ENCODE results near the gene EFCAB9.

The EFCAB9 gene

DNA sequence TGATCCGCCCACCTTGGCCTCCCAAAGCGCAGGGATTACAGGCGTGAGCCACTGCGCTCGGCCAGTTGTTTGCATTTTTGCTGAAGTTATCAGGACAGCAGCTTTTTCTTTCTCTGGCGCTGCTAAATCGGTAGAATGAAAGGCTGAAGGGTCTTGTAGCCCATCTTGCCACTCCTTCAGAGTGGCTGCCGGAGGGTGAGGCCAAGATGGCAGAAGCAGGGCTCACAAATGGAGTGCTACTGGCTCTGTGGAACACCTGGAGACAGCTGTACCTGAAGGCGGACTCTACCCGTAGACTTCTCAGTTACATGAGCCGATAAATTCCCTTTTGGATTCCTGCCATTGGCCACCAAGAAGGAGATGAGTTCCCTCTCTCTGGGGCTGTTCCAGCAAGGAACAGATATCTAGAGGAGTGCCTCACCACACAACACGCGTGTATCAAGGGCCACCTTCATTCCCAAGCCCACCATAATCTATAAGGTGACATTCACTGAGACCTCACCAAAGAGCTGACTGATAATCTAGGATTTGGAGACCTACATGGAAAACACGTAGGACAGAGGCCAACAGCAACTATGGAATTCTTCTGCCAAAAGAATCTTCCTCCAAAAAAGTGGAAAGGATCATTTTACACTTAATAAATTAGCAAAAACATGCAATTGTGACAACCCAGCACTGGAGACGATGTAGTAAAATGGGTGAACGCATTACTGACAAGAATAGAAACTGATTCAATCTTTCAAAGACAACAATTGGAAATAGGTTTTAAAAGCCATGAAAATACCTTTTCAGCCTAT is 27.7 kb upstream of the EFCAB9 start:
- DNase-seq = no peak

DNA sequence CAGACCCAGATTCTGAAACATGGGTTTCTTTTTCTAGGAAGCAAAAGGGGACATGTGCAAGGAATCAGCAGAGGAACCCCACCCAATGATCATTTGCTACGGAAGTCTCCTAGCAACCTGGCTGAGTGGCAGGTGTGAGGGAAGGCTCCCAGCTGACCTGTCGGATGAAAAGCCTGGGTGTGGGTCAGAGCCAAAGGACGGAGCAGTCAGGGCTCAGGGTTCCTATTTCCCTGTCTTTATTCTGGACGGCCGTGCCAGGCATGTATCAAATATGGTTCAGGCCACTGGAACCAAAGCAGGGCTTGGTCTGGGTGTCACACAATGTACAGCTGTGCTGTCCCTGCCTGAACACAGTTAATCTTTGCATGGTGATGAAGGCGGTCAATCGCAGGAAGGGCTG is 26.1 kb upstream of the EFCAB9 start:
- no peak for DNase-seq

GRCh38 chr5:172168311-172168710 is 25.7 kb upstream of the EFCAB9 start:
- no peak for DNase-seq

- no peak for DNase-seq
Observed at GRCh38 chr5:172169216-172169615, 24.8 kb upstream of the EFCAB9 start.

GRCh38 chr5:172170251-172170701 is 23.7 kb upstream of the EFCAB9 start:
- no peak for DNase-seq

- DNase-seq = no peak
Observed at GRCh38 chr5:172171118-172171517, 22.9 kb upstream of the EFCAB9 start.

DNA sequence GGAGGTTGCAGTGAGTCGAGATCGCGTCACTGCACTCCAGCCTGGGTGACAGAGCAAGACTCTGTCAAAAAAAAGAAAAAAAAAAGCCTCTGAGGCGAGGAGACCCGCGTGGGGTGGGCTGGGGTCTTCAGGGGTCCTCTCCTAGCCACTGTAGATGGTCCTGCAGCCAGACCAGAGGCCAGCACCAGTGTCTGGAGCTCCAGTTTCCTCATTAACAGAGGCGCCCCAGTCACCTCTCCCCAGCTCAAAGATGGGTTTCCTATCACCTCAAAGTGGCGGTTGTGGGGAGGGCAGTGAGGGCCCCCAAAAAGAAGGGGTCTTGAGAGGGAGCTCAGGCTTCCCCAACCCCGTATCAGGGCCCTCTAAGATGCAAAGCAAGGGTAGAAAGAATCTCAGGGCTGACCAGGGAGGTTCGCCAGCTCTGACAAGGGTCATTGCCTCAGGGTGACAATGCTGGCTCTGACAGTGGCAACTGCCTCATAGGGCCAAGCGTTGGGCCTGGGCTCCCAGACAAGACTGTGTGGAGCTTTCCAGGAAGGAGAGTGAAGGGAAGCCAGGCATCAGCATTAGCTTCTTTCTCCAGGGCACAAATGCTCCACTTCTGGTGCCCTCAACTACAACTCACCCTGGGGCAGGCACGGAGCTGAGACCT is 20.9 kb upstream of the EFCAB9 start:
- no peak for DNase-seq

DNA sequence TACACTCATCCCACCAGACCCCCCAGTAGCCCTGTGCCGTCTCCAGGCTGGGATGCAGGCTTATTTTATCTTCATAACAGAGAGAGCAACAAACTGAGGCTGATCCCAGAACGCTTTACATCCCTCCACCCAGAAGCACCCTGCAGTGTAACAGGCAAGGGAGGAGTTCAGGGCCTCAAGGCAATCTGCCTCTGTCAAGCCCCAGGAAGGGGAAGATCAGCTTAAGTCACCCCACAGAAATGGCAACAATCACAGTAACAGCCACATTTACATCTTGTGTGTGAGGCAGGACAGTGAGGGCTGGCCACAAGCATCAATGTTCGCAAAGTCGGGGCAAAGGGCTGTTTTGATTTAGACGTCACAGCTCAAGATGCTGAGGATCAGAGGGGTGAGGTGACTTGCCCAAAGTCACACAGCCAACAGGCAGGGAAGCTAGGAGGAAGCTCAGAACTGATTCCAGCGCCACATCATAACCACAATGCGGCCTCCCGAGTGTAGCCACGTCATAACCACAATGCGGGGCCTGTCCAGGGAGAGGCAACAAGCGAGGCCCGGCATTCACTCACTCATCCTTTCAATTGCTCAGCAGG is 20.3 kb upstream of the EFCAB9 start:
- peak in 1 of 2 donors; percentile 46 for DNase-seq

- DNase-seq = peak; percentile 47 to 87
Observed at GRCh38 chr5:172175263-172175719, 18.7 kb upstream of the EFCAB9 start.

DNA sequence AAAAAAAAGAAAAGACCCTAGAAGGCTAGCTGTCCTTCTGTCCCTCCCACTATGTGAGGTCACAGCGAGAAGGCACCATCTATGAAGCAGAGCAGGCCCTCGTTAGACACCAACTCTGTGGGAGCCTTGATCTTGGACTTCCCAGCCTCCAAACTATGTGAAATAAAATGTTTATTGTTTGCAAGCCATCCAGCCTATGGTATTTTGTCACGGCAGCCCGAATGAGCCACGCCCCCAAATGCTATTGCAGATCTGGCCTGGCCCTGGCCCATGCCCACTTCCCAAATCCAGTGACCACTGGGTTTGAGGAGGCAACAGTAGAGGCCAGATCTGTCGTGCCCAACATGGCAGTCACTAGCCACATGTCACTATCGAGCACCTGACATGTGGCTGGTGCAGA is 16.8 kb upstream of the EFCAB9 start:
- no peak for DNase-seq

DNA sequence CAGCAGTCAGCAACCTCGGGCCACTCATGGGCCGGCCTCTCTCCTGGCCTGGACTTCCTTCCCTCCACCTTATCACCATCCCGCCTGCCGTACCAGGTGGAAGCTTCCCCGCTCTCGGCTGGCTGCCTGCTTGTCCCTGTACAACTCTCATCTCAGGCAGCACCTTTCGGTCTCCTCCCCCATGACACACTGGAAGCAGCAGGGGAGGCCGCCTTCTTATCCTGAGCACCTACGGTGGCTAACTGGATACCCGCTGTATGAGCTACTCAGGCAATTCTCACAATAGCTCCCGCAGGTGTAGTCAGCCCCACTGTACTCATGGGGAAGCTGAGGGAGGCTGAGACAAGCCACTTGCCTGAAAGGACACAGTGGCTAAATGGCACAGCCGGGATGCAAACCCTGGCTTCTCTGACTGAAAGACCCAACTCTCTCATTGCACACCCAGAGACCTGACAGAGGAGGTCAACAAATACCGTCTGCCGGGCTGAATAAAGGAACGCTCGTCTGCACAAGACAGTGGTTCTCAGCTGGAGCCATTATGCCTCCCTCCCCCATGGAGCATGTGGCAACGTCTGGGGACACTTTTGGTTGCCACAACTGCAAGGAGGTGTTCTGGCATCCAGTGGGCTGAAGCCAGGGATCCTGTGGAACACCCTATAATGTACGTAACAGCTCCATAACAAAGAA is 15.5 kb upstream of the EFCAB9 start:
- no peak for DNase-seq

- peak in 1 of 2 donors; percentile 83 for DNase-seq
Observed at GRCh38 chr5:172178991-172179989, 14.7 kb upstream of the EFCAB9 start.

- no peak for DNase-seq
Observed at GRCh38 chr5:172180936-172181335, 13.0 kb upstream of the EFCAB9 start.

DNA sequence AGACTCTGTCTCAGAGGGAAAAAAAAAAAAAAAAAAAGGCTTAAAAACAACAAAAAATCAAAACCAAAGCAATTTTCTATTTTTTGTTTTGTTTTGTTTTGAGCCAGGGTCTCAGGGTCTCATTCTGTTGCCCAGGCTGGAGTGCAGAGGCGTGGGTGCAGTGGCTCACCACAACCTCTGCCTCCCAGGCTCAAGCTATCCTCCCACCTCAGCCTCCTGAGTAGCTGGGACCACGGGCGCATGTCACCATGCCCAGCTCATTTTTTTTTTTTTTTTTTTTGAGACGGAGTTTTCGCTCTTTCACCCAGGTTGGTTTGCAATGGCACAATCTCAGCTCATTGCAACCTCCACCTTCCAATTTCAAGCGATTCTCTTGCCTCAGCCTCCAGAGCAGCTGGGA is 11.7 kb upstream of the EFCAB9 start:
- no peak for DNase-seq

GRCh38 chr5:172183881-172184280 is 10.1 kb upstream of the EFCAB9 start:
- no peak for DNase-seq

- no peak for DNase-seq
Observed at GRCh38 chr5:172185096-172185461, 8.9 kb upstream of the EFCAB9 start.

GRCh38 chr5:172186114-172186695 is 7.8 kb upstream of the EFCAB9 start:
- DNase-seq = no peak

GRCh38 chr5:172187118-172188032 is 6.6 kb upstream of the EFCAB9 start:
- peak; percentile 63 to 69 for DNase-seq

- peak; percentile 75 to 97 for DNase-seq
Observed at GRCh38 chr5:172188033-172188892, 5.7 kb upstream of the EFCAB9 start, which contains the start of gene STK10. Gene STK10 (minus strand): TSS chr5:172188224. CDS start chr5:172188042, 182 bp downstream.

Data from bone marrow (tissue), 2 donors.